A549 (cell line): ENCODE data around the gene ZIM2. TPM values are rescaled to one million over a fixed set of nuclear protein-coding genes. Genes with fewer than 3 reads are reported as not detected.

Source experiments
- ATAC-seq, 2 experiments: fragments of 200-7000 bp in 1 of 2; fragments of >200 bp in 1 of 2; cut with Nextera tagmentation in 1 of 2; cut with Tn5 transposase in 1 of 2; 3 replicates each; pipeline versions ENCODE4 v1.8.0 to v1.9.1; 2018 to 2020; ENCODE audit warnings: mild to moderate bottlenecking in 1 of 2, moderate library complexity in 1 of 2
- CTCF ChIA-PET: fragments of 300-600 bp; sonication (Branson Sonifier 250); formaldehyde crosslinking; extraction: SDS; loops from one replicate; lab custom pipeline; 2021; ENCODE audit warnings: antibody characterized with exemption, inconsistent platforms; lab: Yijun Ruan, JAX
- POLR2A ChIA-PET: fragments of 350-600 bp; formaldehyde crosslinking; extraction: SDS; loops from one replicate; lab custom pipeline; 2021; ENCODE audit warnings: antibody characterized with exemption, inconsistent platforms; lab: Yijun Ruan, JAX
- DNase-seq, 2 experiments: peaks; one replicate each; pipeline versions ENCODE4 v3.0.0 to v3.0.0-alpha.2; 2011 to 2016; ENCODE audit warnings: low read depth in 1 of 2, low spot score in 1 of 2
- FAIRE-seq: peaks from 2 replicates; lab custom pipeline; 2011; peaks lifted over from hg19 to GRCh38; lab: Jason Lieb, UNC
- H3K27ac ChIP-seq, 2 experiments: fragments of >200 bp; sonication (Bioruptor Twin); formaldehyde crosslinking; 3 replicates each; pipeline ENCODE4 v1.5.1; 2016 to 2017
- H3K4me1 ChIP-seq: fragments of >200 bp; sonication (Bioruptor Twin); formaldehyde crosslinking; 3 replicates; pipeline ENCODE4 v1.6.1; 2016
- H3K4me2 ChIP-seq: fragments of >200 bp; sonication (Bioruptor Twin); formaldehyde crosslinking; 3 replicates; pipeline ENCODE4 v1.6.1; 2016
- H3K4me3 ChIP-seq: fragments of >200 bp; sonication (Bioruptor Twin); formaldehyde crosslinking; 3 replicates; pipeline ENCODE4 v1.5.1; 2016
- H3K9me3 ChIP-seq: fragments of >200 bp; sonication (Bioruptor Twin); formaldehyde crosslinking; 3 replicates; pipeline ENCODE4 v1.6.1; 2016
- ATOH8 ChIP-seq: fragments of 250-450 bp; sonication (Bioruptor Pico); IDR thresholded peaks from 2 replicates; pipeline ENCODE4 v1.5.0; 2020; ENCODE audit warnings: low read depth, mild to moderate bottlenecking, moderate library complexity
- CBX2 ChIP-seq: fragments of 200-600 bp; sonication (generic); IDR thresholded peaks from 2 replicates; pipeline ENCODE4 v1.6.1; 2016; ENCODE audit warnings: low read depth, mild to moderate bottlenecking, borderline replicate concordance
- EHF ChIP-seq: fragments of 250-450 bp; sonication (Bioruptor Pico); IDR thresholded peaks from 2 replicates; pipeline ENCODE4 v1.5.0; 2020; ENCODE audit warnings: mild to moderate bottlenecking
- EHMT2 ChIP-seq: fragments of 200-600 bp; sonication (generic); IDR thresholded peaks from 2 replicates; pipeline ENCODE4 v1.6.1; 2016; ENCODE audit warnings: antibody characterized with exemption, low read depth, mild to moderate bottlenecking, moderate library complexity
- ELK1 ChIP-seq: fragments of 150-350 bp; IDR thresholded peaks from 2 replicates; pipeline ENCODE4 v1.6.1; 2014; ENCODE audit warnings: low read depth, mild to moderate bottlenecking, low read length
- FOSL2 ChIP-seq, 2 experiments: fragments of 450-650 bp in 1 of 2; fragments of >200 bp in 1 of 2; sonication (Bioruptor Twin) in 1 of 2; formaldehyde crosslinking; IDR thresholded peaks; 2 replicates each; pipeline versions ENCODE4 v1.5.0 to v1.6.1; 2016 to 2020; ENCODE audit warnings: mild to moderate bottlenecking in 1 of 2, moderate library complexity in 1 of 2
- HES2 ChIP-seq: fragments of >200 bp; sonication (Bioruptor Twin); formaldehyde crosslinking; IDR thresholded peaks from 2 replicates; pipeline ENCODE4 v1.6.1; 2016
- HMGXB4 ChIP-seq: fragments of 250-450 bp; sonication (Bioruptor Pico); IDR thresholded peaks from 2 replicates; pipeline ENCODE4 v1.5.0; 2021; ENCODE audit warnings: mild to moderate bottlenecking, moderate library complexity, borderline replicate concordance
- JUN ChIP-seq, 2 experiments: fragments of >200 bp; sonication (Bioruptor Twin); formaldehyde crosslinking; IDR thresholded peaks; 2 replicates in 1 of 2; 3 replicates in 1 of 2; pipeline ENCODE4 v1.6.1; 2016 to 2017
- JUNB ChIP-seq: fragments of >200 bp; sonication (Bioruptor Twin); formaldehyde crosslinking; IDR thresholded peaks from 2 replicates; pipeline ENCODE4 v1.6.1; 2016
- KDM1A ChIP-seq: fragments of 200-600 bp; sonication (generic); IDR thresholded peaks from 2 replicates; pipeline ENCODE4 v1.6.1; 2016; ENCODE audit warnings: low read depth, mild to moderate bottlenecking
- KDM5A ChIP-seq: fragments of 200-600 bp; sonication (generic); IDR thresholded peaks from 2 replicates; pipeline ENCODE4 v1.6.1; 2016; ENCODE audit warnings: antibody characterized with exemption, mild to moderate bottlenecking
- NFE2L2 ChIP-seq: fragments of 150-350 bp; conservative IDR thresholded peaks from 2 replicates; pipeline ENCODE4 v1.6.1; 2014; ENCODE audit warnings: low read length
- NPAS2 ChIP-seq: fragments of 250-450 bp; sonication (Bioruptor Pico); IDR thresholded peaks from 2 replicates; pipeline ENCODE4 v1.8.0; 2022; ENCODE audit warnings: mild to moderate bottlenecking, moderate library complexity, borderline replicate concordance
- PBX3 ChIP-seq: IDR thresholded peaks from 2 replicates; pipeline ENCODE4 v1.6.1; 2012
- POLR2A ChIP-seq: IDR thresholded peaks from 2 replicates; pipeline ENCODE4 v1.6.1; 2012; ENCODE audit warnings: mild to moderate bottlenecking, low read length
- RCOR1 ChIP-seq: fragments of 150-350 bp; IDR thresholded peaks from 2 replicates; pipeline ENCODE4 v1.6.1; 2014; ENCODE audit warnings: antibody characterized with exemption, low read length, low read depth
- REST ChIP-seq: fragments of 200-600 bp; sonication (generic); IDR thresholded peaks from 2 replicates; pipeline ENCODE4 v1.6.1; 2016; ENCODE audit warnings: antibody characterized with exemption, mild to moderate bottlenecking, moderate library complexity
- RFX5 ChIP-seq: fragments of 450-650 bp; IDR thresholded peaks from 2 replicates; pipeline ENCODE4 v1.7.1; 2014; ENCODE audit warnings: antibody characterized with exemption, mild to moderate bottlenecking, moderate library complexity
- TFCP2L1 ChIP-seq: fragments of 250-450 bp; sonication (Bioruptor Pico); IDR thresholded peaks from 2 replicates; pipeline ENCODE4 v1.5.0; 2021; ENCODE audit warnings: mild to moderate bottlenecking
- WGBS: methylation state at CpG from one replicate; pipeline ENCODE4 v1.1.6; 2017; ENCODE audit errors: missing lambda C conversion rate; 5-methylcytosine and 5-hydroxymethylcytosine counted together
- polyA minus RNA-seq: library from RNA; depleted of rRNA, polyadenylated mRNA; stranded (reverse); fragments of >200 nt; gene quantifications from 2 replicates; pipeline ENCODE4 v1.2.3, GENCODE V29; 2011; rRNA and poly(A)+ RNA removed
- polyA plus RNA-seq, 4 experiments: library from polyadenylated mRNA; depleted of rRNA in 3 of 4; stranded (reverse); fragments of >200 nt; fragmentation: RNase III in 1 of 4; extraction: RNeasy Plus Mini Kit Qiagen cat#74134 plus additional on column Dnase treatment in 1 of 4; gene quantifications; 2 replicates in 3 of 4; 3 replicates in 1 of 4; pipeline ENCODE4 v1.2.3, GENCODE V29; 2011 to 2017

ZIM2 gene
- polyA plus RNA-seq (2011; rRNA removed) (not detected in 2 replicates), polyA plus RNA-seq (2017; fragmentation: RNase III; extraction: RNeasy Plus Mini Kit Qiagen cat#74134 plus additional on column Dnase treatment) (not detected in 3 replicates), polyA minus RNA-seq (not detected in 2 replicates)
- not detected in 2 replicates for polyA plus RNA-seq (2012; cell fraction: cytosol; rRNA removed)
- polyA plus RNA-seq (2012; cell fraction: nucleus; rRNA removed) = not detected in 2 replicates

- DNase-seq (no peak), ATAC-seq (no peak), FAIRE-seq (no peak)
- peaks cover 65% of the 10 kb centered on the region for H3K9me3 ChIP-seq
- ChIA-PET CTCF (no interaction called here), POLR2A (no interaction called here)
- no peak for TF ChIP-seq JUNB
- TF ChIP-seq PBX3 = no peak
- H3K4me1 ChIP-seq = no peaks in the 10 kb centered on the region
- no peak within 1 kb of the TSS for H3K27ac ChIP-seq
- no peak within 1 kb of the TSS for H3K4me3 ChIP-seq
- WGBS = 87% methylated on average over 38 of the region's 49 CpGs
- no peak within 1 kb of the TSS for H3K4me2 ChIP-seq
These were observed at the start of gene ZIM2, which contains the start of gene PEG3 for GRCh38 chr19:56840451-56841192. ZIM2 (minus strand) TSS chr19:56840726; CDS start chr19:56824277, 16,449 bp downstream. PEG3 (minus strand) TSS chr19:56840726; CDS start chr19:56824655, 16,071 bp downstream.

DNA sequence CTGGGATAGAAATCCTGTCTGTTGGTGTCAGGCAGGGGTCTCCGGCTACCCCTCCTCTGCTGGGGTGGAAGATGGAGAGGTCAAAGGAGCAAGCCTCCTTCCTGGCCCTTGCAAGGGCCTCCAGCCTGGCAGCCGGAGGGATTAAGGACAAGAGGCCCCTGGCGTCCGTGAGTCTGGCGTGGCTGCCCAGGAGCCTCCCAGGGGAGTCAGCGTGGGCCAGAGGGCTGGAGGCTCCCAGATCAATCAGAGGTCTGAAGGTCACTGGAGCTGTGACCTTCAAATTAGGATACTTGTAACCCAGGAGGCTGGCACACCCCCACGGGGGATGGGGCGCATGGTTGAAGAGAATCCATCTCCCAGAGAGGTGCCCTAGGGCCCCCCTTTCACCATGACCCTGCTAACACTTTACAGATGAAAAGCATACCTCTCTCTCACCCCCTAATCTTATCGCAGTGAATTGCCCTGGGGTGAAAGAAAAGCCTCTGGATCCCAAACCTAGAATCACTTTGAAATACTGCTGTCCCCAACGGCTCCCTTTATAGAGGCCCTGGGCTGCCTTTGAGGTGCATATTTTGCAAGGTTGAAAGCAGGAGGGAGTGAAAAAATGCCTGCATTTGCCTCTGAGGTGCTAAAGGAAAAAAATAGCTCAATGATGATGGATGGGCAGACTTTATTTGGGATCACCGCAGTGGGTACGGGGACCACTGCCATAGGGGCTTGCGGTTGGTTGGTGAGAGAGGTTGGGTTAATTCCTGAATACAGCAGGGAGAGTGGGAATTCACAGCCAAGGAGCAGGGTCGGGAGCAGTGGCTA is 44.9 kb upstream of the ZIM2 start:
- ChIA-PET POLR2A (no interaction called here), CTCF (no interaction called here)
- ATAC-seq = no peak
- Histone ChIP-seq H3K4me2 (no peak overlapping the region), H3K4me1 (no peaks in the 10 kb centered on the region), H3K27ac (no peak overlapping the region), H3K4me3 (no peak overlapping the region)
- no peak for TF ChIP-seq ELK1
- no peak for TF ChIP-seq FOSL2 (IDR thresholded peaks at IDR 0.05)
- TF ChIP-seq FOSL2 (CRISPR knock-in tag; IDR thresholded peaks at IDR 0.05) = no peak
- TF ChIP-seq KDM5A = no peak
- TF ChIP-seq JUN (IDR thresholded peaks at IDR 0.05) = no peak
- no peak for TF ChIP-seq POLR2A
- no peak for TF ChIP-seq CBX2
- no peak for TF ChIP-seq HES2
- no peak for TF ChIP-seq TFCP2L1
- TF ChIP-seq RCOR1 = no peak
- no peak for TF ChIP-seq RFX5
- TF ChIP-seq NFE2L2 = no peak
- no peak for TF ChIP-seq ATOH8 (CRISPR knock-in tag)
- TF ChIP-seq EHF (CRISPR knock-in tag) = no peak
- no peak for TF ChIP-seq EHMT2
- TF ChIP-seq KDM1A = no peak
- TF ChIP-seq, all 56 proteins: peak for 0
- H3K9me3 ChIP-seq = peaks cover 50% of the 10 kb centered on the region
- no peak for FAIRE-seq
- WGBS = 10% methylated on average over 14 of the region's 14 CpGs
- DNase-seq = no peak

DNA sequence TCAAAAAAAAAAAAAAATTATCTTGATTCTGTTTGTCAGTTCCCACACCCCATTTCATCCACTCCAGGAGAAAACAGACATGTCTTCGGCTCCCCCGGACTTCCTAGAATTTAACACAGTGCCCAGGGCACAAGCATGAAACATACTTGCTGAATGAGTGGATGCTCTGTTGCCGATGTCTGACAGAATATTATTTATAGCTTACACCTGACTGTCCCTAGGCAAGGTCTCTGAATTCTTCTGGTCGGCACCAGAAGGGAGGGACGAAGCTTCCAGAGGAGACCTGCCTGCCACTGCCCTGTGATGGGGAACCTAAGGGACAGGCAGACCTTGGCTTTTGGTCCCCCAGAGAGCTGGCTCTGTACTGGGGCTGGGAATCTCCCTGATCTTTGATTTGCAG is 43.9 kb upstream of the ZIM2 start:
- FAIRE-seq = no peak
- 20% methylated on average over 5 of the region's 5 CpGs for WGBS
- Histone ChIP-seq H3K9me3 (peaks cover 52% of the 10 kb centered on the region), H3K4me1 (no peaks in the 10 kb centered on the region), H3K4me3 (no peak overlapping the region), H3K27ac (no peak overlapping the region), H3K4me2 (no peak overlapping the region)
- ChIA-PET CTCF (no interaction called here), POLR2A (no interaction called here)
- no peak for ATAC-seq
- DNase-seq = no peak
- TF ChIP-seq NPAS2 (CRISPR knock-in tag) (no peak), REST (no peak), HMGXB4 (CRISPR knock-in tag) (no peak), ELK1 (no peak), KDM1A (no peak)
